ENCODE data around the gene TIGIT.

The TIGIT gene

GRCh38 chr3:114308377-114308776, 14.5 kb downstream of the TIGIT start:
- TF ChIP-seq CTCF (IDR thresholded peaks at IDR 0.05; ENCODE audit: low read depth, low read length, missing control alignments) = no peak
- in situ Hi-C loops (cut with HindIII; ENCODE audit: low sequenced_read_pairs) = no loop called here
- no peak for DNase-seq (ENCODE audit: low read depth)
- no peak overlapping the region for H3K4me3 ChIP-seq (ENCODE audit: low read depth, low read length)

GRCh38 chr3:114308830-114309229, 15.0 kb downstream of the TIGIT start:
- no peak for DNase-seq (ENCODE audit: low read depth)
- TF ChIP-seq CTCF (IDR thresholded peaks at IDR 0.05; ENCODE audit: low read depth, low read length, missing control alignments) = no peak
- no peak overlapping the region for H3K4me3 ChIP-seq (ENCODE audit: low read depth, low read length)
- in situ Hi-C loops (cut with HindIII; ENCODE audit: low sequenced_read_pairs) = no loop called here

GRCh38 chr3:114310695-114311094, 16.9 kb downstream of the TIGIT start:
- H3K4me3 ChIP-seq (ENCODE audit: low read depth, low read length) = no peak overlapping the region
- TF ChIP-seq CTCF (IDR thresholded peaks at IDR 0.05; ENCODE audit: low read depth, low read length, missing control alignments) = no peak
- DNase-seq (ENCODE audit: low read depth) = no peak
- in situ Hi-C loops (cut with HindIII; ENCODE audit: low sequenced_read_pairs) = no loop called here

GRCh38 chr3:114313426-114313825, 19.6 kb downstream of the TIGIT start:
- no peak for DNase-seq (ENCODE audit: low read depth)
- in situ Hi-C loops (cut with HindIII; ENCODE audit: low sequenced_read_pairs) = no loop called here
- no peak for TF ChIP-seq CTCF (IDR thresholded peaks at IDR 0.05; ENCODE audit: low read depth, low read length, missing control alignments)
- H3K4me3 ChIP-seq (ENCODE audit: low read depth, low read length) = no peak overlapping the region

- no peak overlapping the region for H3K4me3 ChIP-seq (ENCODE audit: low read depth, low read length)
- TF ChIP-seq CTCF (IDR thresholded peaks at IDR 0.05; ENCODE audit: low read depth, low read length, missing control alignments) = no peak
- DNase-seq (ENCODE audit: low read depth) = no peak
- in situ Hi-C loops (cut with HindIII; ENCODE audit: low sequenced_read_pairs) = no loop called here
These were observed 20.5 kb downstream of the TIGIT start for GRCh38 chr3:114314282-114314681.

GRCh38 chr3:114318295-114318694, 24.5 kb downstream of the TIGIT start:
- H3K4me3 ChIP-seq (ENCODE audit: low read depth, low read length) = no peak overlapping the region
- in situ Hi-C loops (cut with HindIII; ENCODE audit: low sequenced_read_pairs) = no loop called here
- no peak for TF ChIP-seq CTCF (IDR thresholded peaks at IDR 0.05; ENCODE audit: low read depth, low read length, missing control alignments)
- DNase-seq (ENCODE audit: low read depth) = no peak

GRCh38 chr3:114319453-114319852, 25.6 kb downstream of the TIGIT start:
- TF ChIP-seq CTCF (IDR thresholded peaks at IDR 0.05; ENCODE audit: low read depth, low read length, missing control alignments) = no peak
- DNase-seq (ENCODE audit: low read depth) = peak; percentile 43
- in situ Hi-C loops (cut with HindIII; ENCODE audit: low sequenced_read_pairs) = no loop called here
- H3K4me3 ChIP-seq (ENCODE audit: low read depth, low read length) = no peak overlapping the region

Data from astrocyte of the cerebellum (primary cell).